H1 (cell line): ENCODE results near the gene MALT1. TPM values are rescaled to one million over a fixed set of nuclear protein-coding genes. Genes with fewer than 3 reads are reported as not detected.

Experiments used
- CTCF ChIA-PET: fragments of 300-600 bp; sonication (Branson Sonifier 250); formaldehyde crosslinking; loops from one replicate; lab custom pipeline; 2021; ENCODE audit not compliant: partially characterized antibody; lab: Charles Lee
- POLR2A ChIA-PET: fragments of 300-600 bp; sonication (Branson Sonifier 250); formaldehyde crosslinking; loops from one replicate; lab custom pipeline; 2021; ENCODE audit warnings: inconsistent platforms; ENCODE audit not compliant: partially characterized antibody; lab: Charles Lee
- DNase-seq, 2 experiments: peaks; one replicate each; pipeline versions ENCODE4 v3.0.0 to v3.0.0-alpha.2; 2010 to 2022; ENCODE audit warnings: low spot score in 2 of 2, low read depth in 1 of 2, mixed read lengths in 1 of 2
- FAIRE-seq: peaks from 2 replicates; lab custom pipeline; 2011; peaks lifted over from hg19 to GRCh38; lab: Jason Lieb, UNC
- H2AFZ ChIP-seq: 2 replicates; pipeline ENCODE4 v1.8.1; 2012; ENCODE audit warnings: low read length, inconsistent platforms
- H2AK5ac ChIP-seq: 2 replicates; pipeline ENCODE4 v1.6.1; 2013; ENCODE audit warnings: low read depth, low read length
- H2BK120ac ChIP-seq: replicated peaks from 2 replicates; pipeline ENCODE3; 2013; ENCODE audit warnings: low read depth, low read length, inconsistent platforms
- H2BK12ac ChIP-seq: 2 replicates; pipeline ENCODE4 v1.6.1; 2013; ENCODE audit warnings: low read depth, low read length
- H2BK15ac ChIP-seq: 2 replicates; pipeline ENCODE4 v1.6.1; 2013; ENCODE audit warnings: low read length
- H2BK20ac ChIP-seq: 2 replicates; pipeline ENCODE4 v1.6.1; 2013; ENCODE audit warnings: low read length
- H2BK5ac ChIP-seq: 2 replicates; pipeline ENCODE4 v1.6.1; 2013; ENCODE audit warnings: low read depth, low read length
- H3K14ac ChIP-seq: 2 replicates; pipeline ENCODE4 v1.6.1; 2013; ENCODE audit warnings: inconsistent platforms; ENCODE audit not compliant: insufficient read length
- H3K18ac ChIP-seq: 2 replicates; pipeline ENCODE4 v1.6.1; 2013; ENCODE audit warnings: low read length; ENCODE audit errors: extremely low read depth
- H3K23ac ChIP-seq: 2 replicates; pipeline ENCODE4 v1.6.1; 2013; ENCODE audit warnings: inconsistent platforms; ENCODE audit not compliant: insufficient read length
- H3K23me2 ChIP-seq: 2 replicates; pipeline ENCODE4 v1.6.1; 2013; ENCODE audit warnings: low read depth, low read length
- H3K27ac ChIP-seq: 2 replicates; pipeline ENCODE4 v1.6.1; 2011; ENCODE audit warnings: low read depth, low read length, inconsistent platforms
- H3K27me3 ChIP-seq, 4 experiments: replicated peaks in 1 of 4; 1 replicate in 1 of 4; 2 replicates in 3 of 4; pipeline versions ENCODE4 v1.6.1 to v1.8.1; 2011 to 2013; ENCODE audit warnings: low read length in 3 of 4, mild to moderate bottlenecking in 3 of 4, inconsistent platforms in 2 of 4, mixed read lengths in 2 of 4, moderate library complexity in 1 of 4; ENCODE audit not compliant: control insufficient read depth in 3 of 4, insufficient read depth in 3 of 4; ENCODE audit errors: extremely low read depth in 1 of 4
- H3K36me3 ChIP-seq, 4 experiments: 2 replicates each; pipeline versions ENCODE4 v1.6.1 to v1.8.1; 2011 to 2013; ENCODE audit warnings: mild to moderate bottlenecking in 4 of 4, low read length in 3 of 4, moderate library complexity in 2 of 4, control low read depth in 1 of 4, inconsistent platforms in 1 of 4; ENCODE audit not compliant: insufficient read depth in 4 of 4, control insufficient read depth in 2 of 4
- H3K4ac ChIP-seq: replicated peaks from 2 replicates; pipeline ENCODE3; 2013; ENCODE audit warnings: low read length, low read depth, mixed read lengths, inconsistent platforms; ENCODE audit not compliant: insufficient read length
- H3K4me1 ChIP-seq, 4 experiments: replicated peaks in 1 of 4; 1 replicate in 1 of 4; 2 replicates in 3 of 4; pipeline versions ENCODE4 v1.6.1 to v1.8.1; 2011 to 2013; ENCODE audit warnings: low read length in 3 of 4, inconsistent platforms in 2 of 4, mixed read lengths in 1 of 4; ENCODE audit not compliant: insufficient read depth in 4 of 4, control insufficient read depth in 3 of 4
- H3K4me2 ChIP-seq, 2 experiments: 2 replicates each; pipeline versions ENCODE4 v1.6.1 to v1.8.1; 2011 to 2013; ENCODE audit warnings: low read depth in 2 of 2, low read length in 2 of 2, control low read depth in 1 of 2, inconsistent platforms in 1 of 2, mild to moderate bottlenecking in 1 of 2; ENCODE audit not compliant: insufficient read depth in 1 of 2
- H3K4me3 ChIP-seq, 4 experiments: fragments of 200-600, 300-600 bp in 1 of 4; sonication (generic), shearing (Covaris generic), sonication (Bioruptor Twin) in 1 of 4; 2 replicates each; pipeline versions ENCODE4 v1.5.1 to v1.8.1; 2011 to 2016; ENCODE audit warnings: low read length in 4 of 4, low read depth in 3 of 4, control low read depth in 2 of 4, inconsistent platforms in 2 of 4, mild to moderate bottlenecking in 2 of 4, mixed read lengths in 1 of 4, moderate library complexity in 1 of 4; ENCODE audit not compliant: insufficient read depth in 2 of 4; ENCODE audit errors: extremely low read depth in 1 of 4
- H3K56ac ChIP-seq: replicated peaks from 2 replicates; pipeline ENCODE3; 2013; ENCODE audit warnings: low read depth, mild to moderate bottlenecking, mixed read lengths, low read length, inconsistent platforms; ENCODE audit not compliant: insufficient read length
- H3K79me1 ChIP-seq: 2 replicates; pipeline ENCODE4 v1.6.1; 2013; ENCODE audit warnings: low read depth, low read length, control low read depth
- H3K79me2 ChIP-seq, 2 experiments: 2 replicates each; pipeline versions ENCODE4 v1.6.1 to v1.8.1; 2012 to 2013; ENCODE audit warnings: low read length in 2 of 2, mild to moderate bottlenecking in 2 of 2, inconsistent platforms in 1 of 2; ENCODE audit not compliant: insufficient read depth in 2 of 2, control insufficient read depth in 1 of 2
- H3K9ac ChIP-seq, 4 experiments: replicated peaks in 1 of 4; 1 replicate in 1 of 4; 2 replicates in 3 of 4; pipeline versions ENCODE4 v1.6.1 to v1.8.1; 2011 to 2013; ENCODE audit warnings: low read depth in 3 of 4, low read length in 3 of 4, control low read depth in 2 of 4, mild to moderate bottlenecking in 2 of 4, moderate library complexity in 2 of 4, inconsistent platforms in 1 of 4; ENCODE audit errors: extremely low read depth in 1 of 4
- H3K9me3 ChIP-seq, 2 experiments: 2 replicates each; pipeline versions ENCODE4 v1.6.1 to v1.8.1; 2012 to 2013; ENCODE audit warnings: mild to moderate bottlenecking in 2 of 2, moderate library complexity in 2 of 2, control low read depth in 1 of 2, inconsistent platforms in 1 of 2, low read depth in 1 of 2, low read length in 1 of 2, mixed read lengths in 1 of 2; ENCODE audit not compliant: insufficient read depth in 2 of 2
- H4K20me1 ChIP-seq, 2 experiments: replicated peaks in 1 of 2; 2 replicates each; pipeline versions ENCODE3 to v1.8.1; 2011 to 2013; ENCODE audit warnings: inconsistent platforms in 2 of 2, low read length in 2 of 2, mild to moderate bottlenecking in 1 of 2; ENCODE audit not compliant: insufficient read depth in 2 of 2, control insufficient read depth in 1 of 2
- H4K5ac ChIP-seq: 2 replicates; pipeline ENCODE4 v1.6.1; 2013; ENCODE audit warnings: low read length, low read depth, mixed read lengths, inconsistent platforms; ENCODE audit not compliant: insufficient read length
- H4K8ac ChIP-seq: 2 replicates; pipeline ENCODE4 v1.8.0; 2013; ENCODE audit warnings: mild to moderate bottlenecking, moderate library complexity, low read length, inconsistent platforms; ENCODE audit not compliant: insufficient read depth; ENCODE audit errors: extremely low read depth
- H4K91ac ChIP-seq: replicated peaks from 2 replicates; pipeline ENCODE3; 2013; ENCODE audit warnings: low read length, mixed read lengths, inconsistent platforms; ENCODE audit not compliant: insufficient read length
- ASH2L ChIP-seq: fragments of 200-600, 300-600 bp; sonication (generic); IDR thresholded peaks from one replicate; pipeline ENCODE4 v1.7.1; 2017; ENCODE audit warnings: low read length
- KDM1A ChIP-seq: fragments of 200-600, 300-600 bp; sonication (generic); IDR thresholded peaks from 2 replicates; pipeline ENCODE4 v1.7.1; 2016; ENCODE audit warnings: mild to moderate bottlenecking, low read length, borderline replicate concordance
- KDM5A ChIP-seq: fragments of 200-600 bp; IDR thresholded peaks from 2 replicates; pipeline ENCODE4 v1.7.1; 2012; ENCODE audit warnings: mild to moderate bottlenecking, low read length, inconsistent platforms, mixed read lengths
- MAX ChIP-seq: IDR thresholded peaks from 2 replicates; pipeline ENCODE4 v1.6.1; 2012; ENCODE audit warnings: inconsistent platforms
- POU5F1 ChIP-seq: IDR thresholded peaks from 2 replicates; pipeline ENCODE4 v1.6.1; 2011; ENCODE audit warnings: low read depth, mild to moderate bottlenecking, low read length, moderate library complexity
- RAD21 ChIP-seq, 2 experiments: IDR thresholded peaks in 1 of 2; conservative IDR thresholded peaks in 1 of 2; 2 replicates each; pipeline ENCODE4 v1.6.1; 2011; ENCODE audit warnings: low read depth in 2 of 2, low read length in 2 of 2, improper control_type of control experiment in 1 of 2, inconsistent platforms in 1 of 2, mild to moderate bottlenecking in 1 of 2, moderate library complexity in 1 of 2
- TAF1 ChIP-seq: IDR thresholded peaks from 2 replicates; pipeline ENCODE4 v1.6.1; 2011; ENCODE audit warnings: mild to moderate bottlenecking, low read depth, low read length
- TCF12 ChIP-seq: IDR thresholded peaks from 2 replicates; pipeline ENCODE4 v1.6.1; 2011; ENCODE audit warnings: low read depth, mild to moderate bottlenecking, low read length
- WGBS, 2 experiments: shearing (Covaris generic) in 1 of 2; methylation state at CpG; one replicate each; pipeline versions ENCODE4 v1.1.6 to v1.1.7; 2013 to 2015; ENCODE audit warnings: low lambda C conversion rate in 2 of 2, mixed read lengths in 2 of 2, inconsistent platforms in 1 of 2, low coverage in 1 of 2, missing lambda C conversion rate in 1 of 2; ENCODE audit not compliant: insufficient replicate concordance in 2 of 2, insufficient coverage in 1 of 2, insufficient read length in 1 of 2; ENCODE audit errors: extremely low coverage in 1 of 2, missing lambda C conversion rate in 1 of 2; 5-methylcytosine and 5-hydroxymethylcytosine counted together
- polyA plus RNA-seq, 7 experiments: library from polyadenylated mRNA; depleted of rRNA in 3 of 7; stranded (reverse) in 5 of 7; unstranded in 2 of 7; fragments of >200 nt in 5 of 7; fragments of 200-250 nt in 2 of 7; gene quantifications; 1 replicate in 5 of 7; 2 replicates in 1 of 7; 4 replicates in 1 of 7; pipeline versions ENCODE4 v1.2.1 to v1.2.3, GENCODE V29; 2011 to 2013; ENCODE audit warnings: missing spikeins in 2 of 7, mixed read lengths in 2 of 7
- total RNA-seq: library from RNA; stranded (reverse); fragmentation: NEBNext Ultra II Directional; extraction: Animal tissue kit (Norgen Biotek cat#: 25700); gene quantifications from 2 replicates; pipeline ENCODE4 v1.2.1, GENCODE V29; 2021

Gene MALT1
- total and polyA plus RNA-seq, 2 of the 8 experiments (the other 6 are each of a cell fraction or from before 2014, with no cell fraction given), result 10.7 to 25.9 TPM

GRCh38 chr18:58654896-58655614, 16.2 kb upstream of the MALT1 start:
- H3K4me3 ChIP-seq, result no peak overlapping the region
- no peak overlapping the region for H4K5ac ChIP-seq
- no peak overlapping the region for H3K4me2 ChIP-seq
- no peaks in the 10 kb centered on the region for H3K79me1 ChIP-seq
- no peak overlapping the region for H4K8ac ChIP-seq
- H3K27me3 ChIP-seq, result no peaks in the 10 kb centered on the region
- H3K56ac ChIP-seq, result no peak overlapping the region
- WGBS, 2 experiments, result 84% methylated on average over 6 of the region's 6 CpGs; no CpG with 5 or more reads in 1 of the 2 experiments
- TF ChIP-seq RAD21 (IDR thresholded peaks at IDR 0.05 in 1 of 2, conservative IDR thresholded peaks at IDR 0.05 in 1 of 2; ENCODE audit: low read depth in 2 of 2, low read length in 2 of 2), result no peak
- TF ChIP-seq TAF1, result no peak
- no peak for TF ChIP-seq TCF12
- no peak for TF ChIP-seq KDM1A
- no peak for TF ChIP-seq MAX
- no peak for TF ChIP-seq POU5F1
- no peak for TF ChIP-seq KDM5A
- TF ChIP-seq ASH2L, result no peak
- TF ChIP-seq, all 59 proteins: peak for 0
- no peaks in the 10 kb centered on the region for H3K9me3 ChIP-seq
- H3K18ac ChIP-seq, result no peak overlapping the region
- H4K20me1 ChIP-seq, result no peaks in the 10 kb centered on the region
- no peak overlapping the region for H3K9ac ChIP-seq
- H3K14ac ChIP-seq, result no peak overlapping the region
- H2BK5ac ChIP-seq, result no peak overlapping the region
- H2AFZ ChIP-seq, result no peak overlapping the region
- POLR2A ChIA-PET, result interaction anchor here (0.8 kb wide), 1 partner anchor 23 kb away, joined by 3 read pairs; no protein-coding TSS in a partner anchor
- H3K27ac ChIP-seq, result no peak overlapping the region
- no peak overlapping the region for H4K91ac ChIP-seq
- H2BK12ac ChIP-seq, result no peak overlapping the region
- no peaks in the 10 kb centered on the region for H3K79me2 ChIP-seq
- no peaks in the 10 kb centered on the region for H3K4me1 ChIP-seq
- H2BK120ac ChIP-seq, result no peak overlapping the region
- CTCF ChIA-PET, result interaction anchor here (1.4 to 2.1 kb wide), 2 partner anchors 16 to 109 kb away, joined by 4 to 6 read pairs; partner anchors contain the start of gene MALT1
- no peak overlapping the region for H3K4ac ChIP-seq
- FAIRE-seq (no peak), DNase-seq (no peak)
- H2AK5ac ChIP-seq, result no peak overlapping the region
- H2BK15ac ChIP-seq, result no peak overlapping the region
- no peaks in the 10 kb centered on the region for H3K23me2 ChIP-seq
- no peak overlapping the region for H3K23ac ChIP-seq
- no peaks in the 10 kb centered on the region for H3K36me3 ChIP-seq
- no peak overlapping the region for H2BK20ac ChIP-seq
